ENCODE measurements around the gene TTC21A.
A peak's percentile ranks its signal among the peaks of the same experiment; 100 is the strongest.

Gene TTC21A

GRCh38 chr3:39136533-39137434, 29.3 kb downstream of the TTC21A start:
- DNase-seq (ENCODE audit: low read depth, low spot score) = no peak

- no peak for DNase-seq (ENCODE audit: low read depth, low spot score)
Measured at GRCh38 chr3:39137435-39137936, 30.0 kb downstream of the TTC21A start.

GRCh38 chr3:39137991-39138803, 30.7 kb downstream of the TTC21A start:
- no peak for DNase-seq (ENCODE audit: low read depth, low spot score)

- no peak for DNase-seq (ENCODE audit: low read depth, low spot score)
Measured at GRCh38 chr3:39138804-39139415, 31.4 kb downstream of the TTC21A start.

GRCh38 chr3:39139442-39139841, 32.0 kb downstream of the TTC21A start:
- DNase-seq (ENCODE audit: low read depth, low spot score) = no peak

- DNase-seq (ENCODE audit: low read depth, low spot score) = no peak
Measured at GRCh38 chr3:39140341-39140971, 33.0 kb downstream of the TTC21A start.

GRCh38 chr3:39141171-39141995, 33.9 kb downstream of the TTC21A start:
- DNase-seq (ENCODE audit: low read depth, low spot score) = no peak

GRCh38 chr3:39142067-39142466, 34.6 kb downstream of the TTC21A start:
- no peak for DNase-seq (ENCODE audit: low read depth, low spot score)

GRCh38 chr3:39143051-39143885, 35.8 kb downstream of the TTC21A start:
- no peak for DNase-seq (ENCODE audit: low read depth, low spot score)

- no peak for DNase-seq (ENCODE audit: low read depth, low spot score)
Measured at GRCh38 chr3:39144095-39144747, 36.7 kb downstream of the TTC21A start.

GRCh38 chr3:39144748-39145380, 37.4 kb downstream of the TTC21A start:
- no peak for DNase-seq (ENCODE audit: low read depth, low spot score)

GRCh38 chr3:39146083-39146501, 38.6 kb downstream of the TTC21A start:
- no peak for DNase-seq (ENCODE audit: low read depth, low spot score)

GRCh38 chr3:39146611-39147591, 39.4 kb downstream of the TTC21A start:
- DNase-seq (ENCODE audit: low read depth, low spot score) = peak; percentile 85

- no peak for DNase-seq (ENCODE audit: low read depth, low spot score)
Measured at GRCh38 chr3:39147711-39148434, 40.4 kb downstream of the TTC21A start.

- no peak for DNase-seq (ENCODE audit: low read depth, low spot score)
Measured at GRCh38 chr3:39148435-39149058, 41.1 kb downstream of the TTC21A start.

GRCh38 chr3:39149059-39149455, 41.6 kb downstream of the TTC21A start:
- no peak for DNase-seq (ENCODE audit: low read depth, low spot score)

Measured in smooth muscle cell of the brain vasculature (primary cell).